Endothelial cell of umbilical vein (primary cell): ENCODE data around the gene TBC1D5. TPM values are rescaled to one million over a fixed set of nuclear protein-coding genes. Genes with fewer than 3 reads are reported as not detected.

ENCODE experiments used
- BruUV-seq: library from RNA; stranded (reverse); fragments of 400-500 nt; replicated peaks from 2 replicates; lab custom pipeline; 2021; lab: Mats Ljungman, UMichigan
- CTCF ChIA-PET: fragments of 300-600, 350-600 bp; sonication (Branson Sonifier 250); formaldehyde crosslinking; loops from one replicate; lab custom pipeline; 2021; ENCODE audit warnings: antibody characterized with exemption, inconsistent platforms; lab: Charles Lee
- POLR2A ChIA-PET: fragments of 300-600, 350-600 bp; sonication (Branson Sonifier 250); formaldehyde crosslinking; loops from one replicate; lab custom pipeline; 2021; ENCODE audit warnings: antibody characterized with exemption, inconsistent platforms; lab: Charles Lee
- DNase-seq: peaks from one replicate; pipeline ENCODE4 v3.0.0-alpha.2; 2011; ENCODE audit warnings: low read depth, low spot score
- FAIRE-seq: peaks from 2 replicates; lab custom pipeline; 2011; peaks lifted over from hg19 to GRCh38; lab: Jason Lieb, UNC
- H2AFZ ChIP-seq: 2 replicates; pipeline ENCODE4 v1.6.0; 2012; ENCODE audit warnings: low read depth, low read length, control low read depth, inconsistent platforms
- H3K27ac ChIP-seq: 2 replicates; pipeline ENCODE4 v1.5.1; 2011; ENCODE audit warnings: low read depth, mild to moderate bottlenecking, control low read depth, low read length, moderate library complexity; ENCODE audit not compliant: insufficient read depth
- H3K27me3 ChIP-seq, 2 experiments: 2 replicates each; pipeline versions ENCODE4 v1.6.0 to v1.6.1; 2011; ENCODE audit warnings: low read length in 2 of 2, mixed read lengths in 1 of 2; ENCODE audit not compliant: control insufficient read depth in 2 of 2, insufficient read depth in 2 of 2
- H3K36me3 ChIP-seq, 2 experiments: 2 replicates in 1 of 2; 3 replicates in 1 of 2; pipeline ENCODE4 v1.5.1; 2011; ENCODE audit warnings: low read length in 2 of 2, mild to moderate bottlenecking in 1 of 2, moderate library complexity in 1 of 2; ENCODE audit not compliant: control insufficient read depth in 2 of 2, insufficient read depth in 2 of 2; ENCODE audit errors: extremely low read depth in 1 of 2
- H3K4me1 ChIP-seq: 3 replicates; pipeline ENCODE4 v1.5.1; 2011; ENCODE audit warnings: mild to moderate bottlenecking, low read length; ENCODE audit not compliant: control insufficient read depth, insufficient read depth; ENCODE audit errors: extremely low read depth
- H3K4me2 ChIP-seq: 2 replicates; pipeline ENCODE4 v1.6.1; 2011; ENCODE audit warnings: low read length, control low read depth, mixed read lengths; ENCODE audit not compliant: insufficient read depth
- H3K4me3 ChIP-seq, 3 experiments: fragments of 200-600 bp in 1 of 3; sonication (generic), shearing (Covaris generic) in 1 of 3; replicated peaks in 1 of 3; 2 replicates each; pipeline ENCODE4 v1.5.1; 2011 to 2016; ENCODE audit warnings: control low read depth in 3 of 3, low read length in 3 of 3, mild to moderate bottlenecking in 2 of 3, inconsistent platforms in 1 of 3, low read depth in 1 of 3, moderate library complexity in 1 of 3; ENCODE audit not compliant: insufficient read depth in 1 of 3
- H3K79me2 ChIP-seq: 2 replicates; pipeline ENCODE4 v1.6.0; 2012; ENCODE audit warnings: low read length, inconsistent platforms; ENCODE audit not compliant: control insufficient read depth, insufficient read depth
- H3K9ac ChIP-seq: replicated peaks from 2 replicates; pipeline ENCODE3; 2011; ENCODE audit warnings: low read length, control low read depth; ENCODE audit not compliant: insufficient read depth; ENCODE audit errors: extremely low read depth
- H3K9me1 ChIP-seq: replicated peaks from 3 replicates; pipeline ENCODE4 v1.6.0; 2011; ENCODE audit warnings: mild to moderate bottlenecking, low read length; ENCODE audit not compliant: control insufficient read depth, insufficient read depth; ENCODE audit errors: extremely low read depth
- H3K9me3 ChIP-seq: replicated peaks from 2 replicates; pipeline ENCODE4 v1.5.1; 2012; ENCODE audit warnings: low read length, inconsistent platforms; ENCODE audit not compliant: control insufficient read depth, insufficient read depth
- H4K20me1 ChIP-seq: replicated peaks from 2 replicates; pipeline ENCODE3; 2011; ENCODE audit warnings: mild to moderate bottlenecking, low read length; ENCODE audit not compliant: control insufficient read depth, insufficient read depth; ENCODE audit errors: extremely low read depth
- EZH2 ChIP-seq: IDR thresholded peaks from 2 replicates; pipeline ENCODE4 v1.6.1; 2012; ENCODE audit warnings: borderline replicate concordance, low read depth, mild to moderate bottlenecking, moderate library complexity, low read length, inconsistent platforms; ENCODE audit not compliant: severe bottlenecking
- FOS ChIP-seq: IDR thresholded peaks from 2 replicates; pipeline ENCODE4 v1.6.1; 2011; ENCODE audit warnings: mild to moderate bottlenecking, low read length, moderate library complexity, borderline replicate concordance; ENCODE audit not compliant: insufficient read depth
- GATA2 ChIP-seq: IDR thresholded peaks from 2 replicates; pipeline ENCODE4 v1.7.0; 2011; ENCODE audit warnings: low read depth, mild to moderate bottlenecking, moderate library complexity, mixed read lengths, low read length; ENCODE audit not compliant: insufficient read length, insufficient read depth
- POLR2A ChIP-seq: IDR thresholded peaks from 2 replicates; pipeline ENCODE4 v1.6.1; 2012; ENCODE audit warnings: low read depth, mild to moderate bottlenecking, control low read depth, low read length
- POLR2AphosphoS5 ChIP-seq: IDR thresholded peaks from 2 replicates; pipeline ENCODE4 v1.6.1; 2012; ENCODE audit warnings: low read depth, mild to moderate bottlenecking, control low read depth, low read length, moderate library complexity; ENCODE audit not compliant: insufficient read depth
- dilution Hi-C: fragments of 300-500 bp; cut with MboI; formaldehyde crosslinking; loops from one replicate; pipeline ENCODE4 v1.15.0; 2019; ENCODE audit warnings: low sequenced_read_pairs; ENCODE audit not compliant: extremely low pct_ligation_motif_present
- intact Hi-C: fragments of 100-400 bp; cut with micrococcal nuclease; formaldehyde crosslinking; loops from one replicate; pipeline ENCODE4 v1.10.0; 2022
- polyA plus RNA-seq, 4 experiments: library from polyadenylated mRNA; depleted of rRNA in 3 of 4; stranded (reverse) in 3 of 4; unstranded in 1 of 4; fragments of >200 nt; gene quantifications; 2 replicates each; pipeline versions ENCODE4 v1.2.1 to v1.2.3, GENCODE V29; 2011 to 2012; ENCODE audit warnings: missing spikeins in 1 of 4
- total RNA-seq: library from RNA; stranded (reverse); gene quantifications from 2 replicates; pipeline ENCODE4 v1.2.3, GENCODE V29; 2021
- TF ChIP-seq, protein P1 (sequence below), 2 donors: IDR thresholded peaks; 1 replicate in 1 of 2; 2 replicates in 1 of 2; pipeline ENCODE4 v1.5.1; 2011; ENCODE audit warnings: low read length in 2 of 2, mild to moderate bottlenecking in 2 of 2, moderate library complexity in 2 of 2, control low read depth in 1 of 2, inconsistent platforms in 1 of 2, low read depth in 1 of 2; ENCODE audit not compliant: insufficient read depth in 1 of 2; ENCODE audit errors: extremely low read depth in 1 of 2
- TF ChIP-seq, protein P2 (sequence below): IDR thresholded peaks from 2 replicates; pipeline ENCODE4 v1.6.1; 2011; ENCODE audit not compliant: insufficient read depth, insufficient read length

Gene TBC1D5
- total and polyA plus RNA-seq, 2 donors (not counting 3 experiments of a cell fraction or from before 2014, with no cell fraction given) = 17.5 to 44.7 TPM

DNA sequence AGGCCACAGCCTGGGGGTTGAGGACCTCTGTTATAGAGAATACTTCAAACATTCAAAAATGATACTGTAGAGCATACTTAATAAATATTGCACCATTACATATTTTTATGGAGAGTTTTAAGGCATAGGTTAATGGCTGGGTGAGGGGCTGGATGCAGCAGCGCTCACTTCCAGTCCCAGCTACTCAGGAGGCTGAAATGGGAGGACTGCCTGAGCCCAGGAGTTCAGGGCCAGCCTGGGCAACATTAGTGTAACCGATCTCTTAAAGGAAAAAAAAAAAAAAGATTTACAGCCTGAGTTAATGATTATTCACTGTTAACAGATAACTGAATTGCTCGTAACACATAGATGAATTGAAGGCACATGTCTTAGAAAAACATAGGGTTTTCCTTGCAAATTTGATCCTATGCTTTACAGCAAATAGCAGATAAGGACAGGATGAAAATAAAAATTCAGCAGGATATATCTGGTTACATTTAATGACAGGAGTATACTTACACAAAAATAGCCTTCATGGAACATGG lies 282.9 kb downstream of the TBC1D5 start:
- Histone ChIP-seq H3K9me1 (no peaks in the 10 kb centered on the region), H4K20me1 (no peaks in the 10 kb centered on the region), H3K9ac (no peak overlapping the region), H3K4me1 (no peaks in the 10 kb centered on the region), H3K27me3 (no peaks in the 10 kb centered on the region), H3K36me3 (no peaks in the 10 kb centered on the region), H3K9me3 (no peaks in the 10 kb centered on the region), H3K4me2 (no peak overlapping the region), H3K4me3 (no peak overlapping the region), H3K27ac (no peak overlapping the region), H2AFZ (no peak overlapping the region), H3K79me2 (no peaks in the 10 kb centered on the region)
- CTCF ChIA-PET = no interaction called here
- dilution Hi-C loops = no loop called here
- POLR2A ChIA-PET = no interaction called here
- intact Hi-C loops = no loop called here
- no peak for TF ChIP-seq FOS
- no peak for TF ChIP-seq POLR2AphosphoS5
- TF ChIP-seq, protein P1, sequence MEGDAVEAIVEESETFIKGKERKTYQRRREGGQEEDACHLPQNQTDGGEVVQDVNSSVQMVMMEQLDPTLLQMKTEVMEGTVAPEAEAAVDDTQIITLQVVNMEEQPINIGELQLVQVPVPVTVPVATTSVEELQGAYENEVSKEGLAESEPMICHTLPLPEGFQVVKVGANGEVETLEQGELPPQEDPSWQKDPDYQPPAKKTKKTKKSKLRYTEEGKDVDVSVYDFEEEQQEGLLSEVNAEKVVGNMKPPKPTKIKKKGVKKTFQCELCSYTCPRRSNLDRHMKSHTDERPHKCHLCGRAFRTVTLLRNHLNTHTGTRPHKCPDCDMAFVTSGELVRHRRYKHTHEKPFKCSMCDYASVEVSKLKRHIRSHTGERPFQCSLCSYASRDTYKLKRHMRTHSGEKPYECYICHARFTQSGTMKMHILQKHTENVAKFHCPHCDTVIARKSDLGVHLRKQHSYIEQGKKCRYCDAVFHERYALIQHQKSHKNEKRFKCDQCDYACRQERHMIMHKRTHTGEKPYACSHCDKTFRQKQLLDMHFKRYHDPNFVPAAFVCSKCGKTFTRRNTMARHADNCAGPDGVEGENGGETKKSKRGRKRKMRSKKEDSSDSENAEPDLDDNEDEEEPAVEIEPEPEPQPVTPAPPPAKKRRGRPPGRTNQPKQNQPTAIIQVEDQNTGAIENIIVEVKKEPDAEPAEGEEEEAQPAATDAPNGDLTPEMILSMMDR (IDR thresholded peaks at IDR 0.05; ENCODE audit: extremely low read depth in 1 of 2, insufficient read depth in 1 of 2, low read depth in 1 of 2, low read length in 2 of 2) = no peak
- TF ChIP-seq, protein P2, sequence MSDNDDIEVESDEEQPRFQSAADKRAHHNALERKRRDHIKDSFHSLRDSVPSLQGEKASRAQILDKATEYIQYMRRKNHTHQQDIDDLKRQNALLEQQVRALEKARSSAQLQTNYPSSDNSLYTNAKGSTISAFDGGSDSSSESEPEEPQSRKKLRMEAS = no peak
- no peak for TF ChIP-seq POLR2A
- no peak for TF ChIP-seq EZH2
- no peak for TF ChIP-seq GATA2
- no peak for DNase-seq
- no TSS peak for BruUV-seq
- no peak for FAIRE-seq
